ENCODE results near the gene GDNF.
"Not testable (repeated sequence)": the region's sequence is repeated elsewhere in the genome, so short reads cannot be mapped to it uniquely, and the experiment has no call there.

GDNF gene

GRCh38 chr5:37871023-37871815, 31.4 kb upstream of the GDNF start:
- H3K4me2 ChIP-seq (ENCODE audit: low read length) = no peak overlapping the region
- no peak overlapping the region for H3K27ac ChIP-seq (ENCODE audit: low read depth, low read length, poor library complexity, severe bottlenecking)
- no peak for TF ChIP-seq CTCF (IDR thresholded peaks at IDR 0.05; ENCODE audit: low read length)
- no peaks in the 10 kb centered on the region for H3K36me3 ChIP-seq (ENCODE audit: insufficient read depth, low read length)
- H3K4me1 ChIP-seq (ENCODE audit: insufficient read depth, low read length, severe bottlenecking) = no peaks in the 10 kb centered on the region
- no peak overlapping the region for H2AFZ ChIP-seq (ENCODE audit: low read length)
- H3K27me3 ChIP-seq (ENCODE audit: insufficient read depth, low read length) = no peaks in the 10 kb centered on the region
- H4K20me1 ChIP-seq (ENCODE audit: insufficient read depth, low read length) = no peaks in the 10 kb centered on the region
- H3K9me3 ChIP-seq (ENCODE audit: low read length) = no peaks in the 10 kb centered on the region
- no peaks in the 10 kb centered on the region for H3K79me2 ChIP-seq (ENCODE audit: insufficient read depth, low read length)
- no peak overlapping the region for H3K9ac ChIP-seq (ENCODE audit: low read length)
- no peaks in the 10 kb centered on the region for H3K9me2 ChIP-seq (ENCODE audit: low read depth, low read length)
- H3F3A ChIP-seq (ENCODE audit: insufficient read depth, low read length) = no peaks in the 10 kb centered on the region
- no peak overlapping the region for H3K4me3 ChIP-seq (ENCODE audit: low read depth, low read length, poor library complexity, severe bottlenecking)

GRCh38 chr5:37869216-37869615, 29.4 kb upstream of the GDNF start:
- no peak overlapping the region for H3K4me3 ChIP-seq (ENCODE audit: low read depth, low read length, poor library complexity, severe bottlenecking)
- H3K27ac ChIP-seq (ENCODE audit: low read depth, low read length, poor library complexity, severe bottlenecking) = no peak overlapping the region
- no peaks in the 10 kb centered on the region for H3K27me3 ChIP-seq (ENCODE audit: insufficient read depth, low read length)
- H3K4me2 ChIP-seq (ENCODE audit: low read length) = no peak overlapping the region
- no peak overlapping the region for H3K9ac ChIP-seq (ENCODE audit: low read length)
- no peaks in the 10 kb centered on the region for H3K9me3 ChIP-seq (ENCODE audit: low read length)
- no peaks in the 10 kb centered on the region for H3F3A ChIP-seq (ENCODE audit: insufficient read depth, low read length)
- H2AFZ ChIP-seq (ENCODE audit: low read length) = no peak overlapping the region
- no peaks in the 10 kb centered on the region for H3K36me3 ChIP-seq (ENCODE audit: insufficient read depth, low read length)
- no peaks in the 10 kb centered on the region for H4K20me1 ChIP-seq (ENCODE audit: insufficient read depth, low read length)
- TF ChIP-seq CTCF (IDR thresholded peaks at IDR 0.05; ENCODE audit: low read length) (no peak), EZH2 (IDR thresholded peaks at IDR 0.05; ENCODE audit: borderline replicate concordance, low read length) (no peak)
- no peaks in the 10 kb centered on the region for H3K79me2 ChIP-seq (ENCODE audit: insufficient read depth, low read length)
- H3K9me2 ChIP-seq (ENCODE audit: low read depth, low read length) = no peaks in the 10 kb centered on the region
- H3K4me1 ChIP-seq (ENCODE audit: insufficient read depth, low read length, severe bottlenecking) = no peaks in the 10 kb centered on the region

GRCh38 chr5:37867654-37868053, 27.8 kb upstream of the GDNF start:
- no peaks in the 10 kb centered on the region for H3K9me3 ChIP-seq (ENCODE audit: low read length)
- H4K20me1 ChIP-seq (ENCODE audit: insufficient read depth, low read length) = no peaks in the 10 kb centered on the region
- no peaks in the 10 kb centered on the region for H3K4me1 ChIP-seq (ENCODE audit: insufficient read depth, low read length, severe bottlenecking)
- no peaks in the 10 kb centered on the region for H3K9me2 ChIP-seq (ENCODE audit: low read depth, low read length)
- no peak overlapping the region for H3K4me2 ChIP-seq (ENCODE audit: low read length)
- TF ChIP-seq CTCF (IDR thresholded peaks at IDR 0.05; ENCODE audit: low read length) (no peak), EZH2 (IDR thresholded peaks at IDR 0.05; ENCODE audit: borderline replicate concordance, low read length) (no peak)
- H2AFZ ChIP-seq (ENCODE audit: low read length) = no peak overlapping the region
- H3F3A ChIP-seq (ENCODE audit: insufficient read depth, low read length) = no peaks in the 10 kb centered on the region
- no peaks in the 10 kb centered on the region for H3K27me3 ChIP-seq (ENCODE audit: insufficient read depth, low read length)
- H3K9ac ChIP-seq (ENCODE audit: low read length) = no peak overlapping the region
- H3K4me3 ChIP-seq (ENCODE audit: low read depth, low read length, poor library complexity, severe bottlenecking) = no peak overlapping the region
- no peaks in the 10 kb centered on the region for H3K79me2 ChIP-seq (ENCODE audit: insufficient read depth, low read length)
- H3K27ac ChIP-seq (ENCODE audit: low read depth, low read length, poor library complexity, severe bottlenecking) = no peak overlapping the region
- H3K36me3 ChIP-seq (ENCODE audit: insufficient read depth, low read length) = no peaks in the 10 kb centered on the region

- H3K4me1 ChIP-seq (ENCODE audit: insufficient read depth, low read length, severe bottlenecking) = peaks cover 17% of the 10 kb centered on the region
- H4K20me1 ChIP-seq (ENCODE audit: insufficient read depth, low read length); H3F3A ChIP-seq (ENCODE audit: insufficient read depth, low read length); H3K4me3 ChIP-seq (ENCODE audit: low read depth, low read length, poor library complexity, severe bottlenecking); H3K4me2 ChIP-seq (ENCODE audit: low read length); H3K36me3 ChIP-seq (ENCODE audit: insufficient read depth, low read length); H3K9ac ChIP-seq (ENCODE audit: low read length); H3K27ac ChIP-seq (ENCODE audit: low read depth, low read length, poor library complexity, severe bottlenecking); H3K9me3 ChIP-seq (ENCODE audit: low read length); H2AFZ ChIP-seq (ENCODE audit: low read length); H3K79me2 ChIP-seq (ENCODE audit: insufficient read depth, low read length); H3K9me2 ChIP-seq (ENCODE audit: low read depth, low read length); H3K27me3 ChIP-seq (ENCODE audit: insufficient read depth, low read length): not testable (repeated sequence)
Measured at GRCh38 chr5:37862907-37863306, 23.1 kb upstream of the GDNF start.
